Common myeloid progenitor, CD34-positive (primary cell): ENCODE results near the gene PIBF1.
"Not testable (repeated sequence)": the region's sequence is repeated elsewhere in the genome, so short reads cannot be mapped to it uniquely, and the experiment has no call there.

Experiments
- CTCF ChIA-PET: fragments of 350-600 bp; sonication (Branson Sonifier 250); formaldehyde crosslinking; loops from one replicate; lab custom pipeline; 2021; ENCODE audit warnings: antibody characterized with exemption; lab: Charles Lee
- POLR2A ChIA-PET: fragments of 350-600 bp; sonication (Branson Sonifier 250); formaldehyde crosslinking; loops from one replicate; lab custom pipeline; 2021; ENCODE audit warnings: antibody characterized with exemption; lab: Charles Lee
- DNase-seq, 3 donors: peaks; one replicate each; pipeline versions ENCODE4 v3.0.0 to v3.0.0-alpha.2; 2013
- H3K27ac ChIP-seq, 2 experiments: 1 replicate in 1 of 2; 2 replicates in 1 of 2; pipeline ENCODE4 v1.7.0; 2013; ENCODE audit warnings: inconsistent platforms in 2 of 2, low read length in 2 of 2, mild to moderate bottlenecking in 2 of 2, low read depth in 1 of 2, moderate library complexity in 1 of 2; ENCODE audit not compliant: severe bottlenecking in 2 of 2, insufficient read depth in 1 of 2, poor library complexity in 1 of 2
- H3K27me3 ChIP-seq, 5 experiments: replicated peaks in 2 of 5; 1 replicate in 3 of 5; 2 replicates in 2 of 5; pipeline versions ENCODE4 v1.6.1 to v1.7.0; 2013; ENCODE audit warnings: low read length in 4 of 5, mild to moderate bottlenecking in 2 of 5, moderate library complexity in 2 of 5, inconsistent platforms in 1 of 5; ENCODE audit not compliant: insufficient read depth in 5 of 5, control insufficient read depth in 4 of 5
- H3K36me3 ChIP-seq, 4 experiments: 1 replicate in 2 of 4; 2 replicates in 2 of 4; pipeline versions ENCODE4 v1.6.1 to v1.7.0; 2013; ENCODE audit warnings: low read length in 3 of 4, control low read depth in 1 of 4, mild to moderate bottlenecking in 1 of 4; ENCODE audit not compliant: control insufficient read depth in 4 of 4, insufficient read depth in 4 of 4
- H3K4me1 ChIP-seq, 4 experiments: 1 replicate in 3 of 4; 2 replicates in 1 of 4; pipeline versions ENCODE4 v1.6.1 to v1.7.1; 2013; ENCODE audit warnings: low read length in 3 of 4, mild to moderate bottlenecking in 3 of 4, control low read depth in 1 of 4, inconsistent platforms in 1 of 4, moderate library complexity in 1 of 4; ENCODE audit not compliant: control insufficient read depth in 4 of 4, insufficient read depth in 4 of 4; ENCODE audit errors: control extremely low read depth in 1 of 4
- H3K4me3 ChIP-seq, 7 experiments: 1 replicate in 4 of 7; 2 replicates in 3 of 7; pipeline versions ENCODE4 v1.5.1 to v1.7.0; 2013; ENCODE audit warnings: mild to moderate bottlenecking in 7 of 7, low read length in 6 of 7, moderate library complexity in 6 of 7, inconsistent platforms in 2 of 7, low read depth in 2 of 7, control low read depth in 1 of 7; ENCODE audit not compliant: insufficient read depth in 4 of 7, control insufficient read depth in 1 of 7; ENCODE audit errors: extremely low read depth in 1 of 7
- H3K9me3 ChIP-seq, 5 experiments: 1 replicate in 4 of 5; 2 replicates in 1 of 5; pipeline versions ENCODE4 v1.6.1 to v1.7.1; 2013; ENCODE audit warnings: low read length in 4 of 5, mild to moderate bottlenecking in 2 of 5, inconsistent platforms in 1 of 5, low read depth in 1 of 5, moderate library complexity in 1 of 5; ENCODE audit not compliant: control insufficient read depth in 4 of 5, insufficient read depth in 2 of 5; ENCODE audit errors: control extremely low read depth in 1 of 5
- WGBS: methylation state at CpG from one replicate; pipeline ENCODE4 v1.1.5; 2013; ENCODE audit not compliant: insufficient coverage; 5-methylcytosine and 5-hydroxymethylcytosine counted together

The PIBF1 gene

DNA sequence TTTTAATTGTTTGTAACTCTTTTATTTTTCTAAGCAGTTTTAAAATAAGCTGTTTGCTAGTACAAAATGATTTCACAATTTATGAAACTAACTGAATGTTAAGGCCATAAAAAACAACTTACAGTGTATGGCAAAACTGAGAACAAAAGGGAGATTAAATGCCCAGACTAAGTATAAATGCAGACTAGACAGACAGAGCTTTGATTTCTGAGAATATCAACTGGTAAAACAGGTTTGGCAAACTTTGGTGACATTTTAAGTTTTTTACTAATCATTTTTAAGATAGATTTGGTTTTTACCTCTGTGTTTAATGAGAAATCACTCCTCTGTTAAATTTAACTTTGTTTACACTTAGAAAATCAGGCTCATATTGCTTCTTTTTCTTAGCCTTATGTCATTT is 149.4 kb downstream of the PIBF1 start:
- Histone ChIP-seq H3K27ac (no peak overlapping the region), H3K36me3 (peaks cover 4 to 21% (median 9%) of the 10 kb centered on the region in 4 experiments), H3K4me3 (no peak overlapping the region), H3K4me1 (no peaks in the 10 kb centered on the region), H3K9me3 (no peaks in the 10 kb centered on the region), H3K27me3 (no peaks in the 10 kb centered on the region)
- no peak for DNase-seq
- ChIA-PET POLR2A (no interaction called here), CTCF (interaction anchor here (1.4 kb wide), 1 partner anchor 22 kb away, joined by 4 read pairs; no protein-coding TSS in a partner anchor)

DNA sequence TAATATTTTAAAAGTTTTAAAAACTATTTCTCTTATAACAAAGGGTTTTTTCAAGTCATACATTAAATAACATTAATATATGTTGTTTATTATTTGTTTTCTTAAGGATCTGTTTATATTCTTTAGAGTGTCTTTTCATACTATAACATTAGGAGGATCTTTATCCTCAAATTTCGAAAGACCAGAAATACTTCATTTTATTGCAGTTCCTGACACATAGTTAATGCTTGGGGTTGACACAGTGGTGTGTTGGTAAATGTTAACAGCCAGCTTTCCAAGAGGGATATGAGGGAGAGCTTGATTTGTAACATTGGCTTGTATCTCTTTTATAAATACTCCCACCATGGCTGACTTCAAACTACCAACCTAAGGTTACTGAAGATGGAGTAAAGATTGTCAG is 150.3 kb downstream of the PIBF1 start:
- no peak for DNase-seq
- no peaks in the 10 kb centered on the region for H3K27me3 ChIP-seq
- H3K9me3 ChIP-seq = no peaks in the 10 kb centered on the region
- POLR2A ChIA-PET = no interaction called here
- CTCF ChIA-PET = no interaction called here
- H3K27ac ChIP-seq = no peak overlapping the region
- H3K4me1 ChIP-seq = no peaks in the 10 kb centered on the region
- no peak overlapping the region for H3K4me3 ChIP-seq
- H3K36me3 ChIP-seq = peaks cover 4 to 21% (median 9%) of the 10 kb centered on the region in 4 experiments
- WGBS = no CpG with 5 or more reads among the region's 1 CpG

DNA sequence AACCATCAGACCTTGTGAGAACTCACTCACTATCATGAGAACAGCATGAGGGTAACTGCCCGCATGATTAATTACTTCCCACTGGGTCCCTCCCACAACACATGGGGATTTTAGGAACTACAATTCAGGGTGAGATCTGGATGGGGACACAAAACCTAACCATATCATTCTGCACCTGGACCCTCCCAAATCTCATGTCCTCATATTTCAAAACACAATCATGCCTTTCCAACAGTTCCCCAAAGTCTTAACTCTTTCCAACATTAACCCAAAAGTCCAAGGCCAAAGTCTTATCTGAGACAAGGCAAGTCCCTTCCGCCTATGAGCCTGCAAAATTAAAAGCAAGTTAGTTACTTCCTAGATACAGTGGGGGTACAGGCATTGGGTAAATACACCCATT is 164.3 kb downstream of the PIBF1 start:
- Histone ChIP-seq H3K9me3 (peaks cover 0 to 11% (median 5%) of the 10 kb centered on the region in 5 experiments), H3K36me3 (peaks cover 4 to 41% (median 13%) of the 10 kb centered on the region in 4 experiments)
- H3K4me1 ChIP-seq, H3K27me3 ChIP-seq, H3K27ac ChIP-seq, CTCF ChIA-PET, H3K4me3 ChIP-seq: not testable (repeated sequence)
- 100% methylated on average over 1 of the region's 2 CpGs for WGBS
- POLR2A ChIA-PET = interaction anchor here (0.7 kb wide), 1 partner anchor 81 kb away, joined by 3 read pairs; no protein-coding TSS in a partner anchor
- peak in 1 of 3 donors; percentile 1 for DNase-seq

DNA sequence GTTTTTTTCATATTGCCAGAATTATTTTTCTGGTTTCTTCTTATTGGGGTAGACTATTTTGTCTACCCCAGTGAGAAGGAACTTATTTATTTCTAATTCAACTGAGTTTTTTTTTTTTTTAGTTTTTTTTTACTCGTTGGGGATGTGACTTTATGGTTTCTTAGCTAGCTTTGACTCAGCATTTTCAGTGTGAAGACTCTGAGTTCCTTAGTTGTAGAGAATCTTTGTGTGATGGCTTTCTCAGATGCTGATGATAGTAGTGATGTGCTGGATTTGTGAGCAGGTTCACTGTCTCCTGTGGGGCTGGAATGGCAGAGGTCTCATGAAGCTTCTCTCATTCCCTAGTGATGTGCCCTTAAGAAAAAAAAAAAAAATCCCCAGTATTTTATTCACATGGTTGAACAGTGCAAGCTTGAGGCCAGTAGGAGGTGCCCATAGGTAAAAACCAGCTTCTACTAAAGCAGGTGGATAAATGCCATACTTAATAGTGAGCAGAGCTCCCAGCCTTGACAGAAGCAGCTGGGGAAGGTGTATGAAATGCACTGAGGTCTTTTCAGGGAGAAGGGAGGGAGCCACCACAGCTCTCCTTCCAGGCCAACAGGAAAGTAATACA is 170.7 kb downstream of the PIBF1 start:
- CTCF ChIA-PET = interaction anchor here (1.5 to 2.1 kb wide), 4 partner anchors 11 to 21 kb away, joined by 3 to 6 read pairs (median 4); no protein-coding TSS in a partner anchor

DNA sequence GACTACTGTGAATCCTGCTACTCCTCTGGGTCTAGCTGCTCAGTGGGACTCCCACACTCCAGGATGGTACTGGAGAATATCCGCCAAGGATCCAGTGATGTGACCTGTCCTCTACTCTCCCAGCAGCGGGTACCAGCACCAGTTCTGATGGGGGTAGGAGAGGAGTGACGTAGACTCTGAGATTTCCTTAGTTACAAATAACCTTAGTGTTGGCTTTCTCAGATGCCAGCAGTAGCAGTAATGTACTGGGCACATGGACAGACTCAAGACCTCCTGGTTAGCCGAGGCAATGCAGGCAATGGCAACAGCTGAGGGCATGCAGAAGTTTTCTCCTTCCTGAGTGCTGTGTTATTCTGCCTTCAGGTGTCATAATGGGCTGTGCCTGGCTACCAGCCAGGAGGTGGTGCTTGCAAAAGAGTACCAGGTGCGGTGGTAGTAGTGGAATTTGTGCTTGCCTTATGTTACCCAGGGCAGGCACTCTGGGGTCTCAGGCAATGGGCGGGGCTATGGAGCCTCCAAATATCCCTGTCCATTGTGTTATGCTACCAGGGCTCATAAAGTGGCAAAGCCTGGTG is 171.5 kb downstream of the PIBF1 start:
- WGBS = 95% methylated on average over 2 of the region's 6 CpGs
- Histone ChIP-seq H3K4me3 (no peak overlapping the region), H3K27me3 (no peaks in the 10 kb centered on the region), H3K27ac (no peak overlapping the region), H3K36me3 (peaks cover 8 to 22% (median 11%) of the 10 kb centered on the region in 4 experiments), H3K9me3 (peaks cover 0 to 6% (median 0%) of the 10 kb centered on the region in 5 experiments), H3K4me1 (no peaks in the 10 kb centered on the region)
- ChIA-PET CTCF (interaction anchor here (1.5 to 2.1 kb wide), 3 partner anchors 12 to 22 kb away, joined by 4 to 6 read pairs (median 4); no protein-coding TSS in a partner anchor), POLR2A (no interaction called here)
- no peak for DNase-seq

More for the DNA sequence above, 170.7 kb downstream of the PIBF1 start:
- Histone ChIP-seq H3K27me3 (no peaks in the 10 kb centered on the region), H3K4me1 (no peaks in the 10 kb centered on the region), H3K9me3 (peaks cover 0 to 6% (median 0%) of the 10 kb centered on the region in 5 experiments), H3K4me3 (no peak overlapping the region), H3K36me3 (peaks cover 6 to 23% (median 13%) of the 10 kb centered on the region in 4 experiments), H3K27ac (no peak overlapping the region)
- no peak for DNase-seq
- no CpG with 5 or more reads among the region's 1 CpG for WGBS
- POLR2A ChIA-PET = no interaction called here

DNA sequence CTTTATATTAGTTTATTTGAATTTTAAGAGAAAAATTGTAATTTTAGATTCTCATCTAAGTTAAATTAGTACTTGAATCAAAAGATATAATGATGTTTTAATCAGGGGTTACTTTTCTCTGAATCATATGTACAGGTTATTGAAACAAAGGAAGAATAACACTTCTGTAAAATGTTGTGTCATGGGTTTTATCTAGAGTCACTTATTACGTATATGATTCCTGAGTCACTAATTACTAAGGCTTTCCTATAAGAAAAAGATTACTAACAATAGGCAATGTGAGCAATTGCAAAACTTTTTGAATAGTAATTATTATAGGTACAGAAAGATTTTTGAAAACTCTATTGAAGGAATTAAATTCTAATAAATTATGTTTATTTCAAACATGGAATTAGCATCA is 177.7 kb downstream of the PIBF1 start:
- DNase-seq = no peak
- H3K27ac ChIP-seq = no peak overlapping the region
- ChIA-PET CTCF (no interaction called here), POLR2A (no interaction called here)
- WGBS = no CpG with 5 or more reads among the region's 1 CpG
- peaks cover 0 to 6% (median 0%) of the 10 kb centered on the region in 5 experiments for H3K9me3 ChIP-seq
- H3K27me3 ChIP-seq = no peaks in the 10 kb centered on the region
- H3K4me1 ChIP-seq = peaks cover 0 to 3% (median 0%) of the 10 kb centered on the region in 4 experiments
- H3K36me3 ChIP-seq = peaks cover 4 to 13% (median 6%) of the 10 kb centered on the region in 4 experiments
- no peak overlapping the region for H3K4me3 ChIP-seq

DNA sequence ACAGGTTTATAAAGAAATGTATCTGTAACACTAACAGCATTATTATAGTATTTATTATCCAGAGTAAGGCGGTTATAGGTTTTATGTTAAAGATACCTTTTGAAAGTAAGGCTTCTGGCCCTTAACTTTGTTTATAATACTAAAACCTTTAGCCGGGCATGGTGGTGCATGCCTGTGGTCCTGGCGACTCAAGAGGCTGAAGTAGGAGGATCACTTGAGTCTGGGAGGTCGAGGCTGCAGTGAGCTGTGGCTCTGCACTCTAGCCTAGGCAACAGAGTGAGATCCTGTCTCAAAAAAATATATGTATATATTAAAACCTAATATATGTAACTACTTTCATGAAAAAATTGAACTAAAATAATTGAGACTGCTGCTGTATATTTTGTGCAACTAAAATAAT is 178.2 kb downstream of the PIBF1 start:
- Histone ChIP-seq H3K4me3 (no peak overlapping the region), H3K36me3 (peaks cover 4 to 13% (median 6%) of the 10 kb centered on the region in 4 experiments), H3K27ac (no peak overlapping the region), H3K9me3 (peaks cover 0 to 6% (median 0%) of the 10 kb centered on the region in 5 experiments), H3K27me3 (no peaks in the 10 kb centered on the region), H3K4me1 (peaks cover 0 to 3% (median 0%) of the 10 kb centered on the region in 4 experiments)
- CTCF ChIA-PET = no interaction called here
- no CpG with 5 or more reads among the region's 4 CpGs for WGBS
- DNase-seq = no peak
- POLR2A ChIA-PET = interaction anchor here (0.6 kb wide), 1 partner anchor 1372 kb away, joined by 3 read pairs; no protein-coding TSS in a partner anchor
